ENCODE data around the gene SMAD7.

Gene SMAD7

GRCh38 chr18:48893608-48894600, 56.9 kb downstream of the SMAD7 start:
- TF ChIP-seq, protein P1, sequence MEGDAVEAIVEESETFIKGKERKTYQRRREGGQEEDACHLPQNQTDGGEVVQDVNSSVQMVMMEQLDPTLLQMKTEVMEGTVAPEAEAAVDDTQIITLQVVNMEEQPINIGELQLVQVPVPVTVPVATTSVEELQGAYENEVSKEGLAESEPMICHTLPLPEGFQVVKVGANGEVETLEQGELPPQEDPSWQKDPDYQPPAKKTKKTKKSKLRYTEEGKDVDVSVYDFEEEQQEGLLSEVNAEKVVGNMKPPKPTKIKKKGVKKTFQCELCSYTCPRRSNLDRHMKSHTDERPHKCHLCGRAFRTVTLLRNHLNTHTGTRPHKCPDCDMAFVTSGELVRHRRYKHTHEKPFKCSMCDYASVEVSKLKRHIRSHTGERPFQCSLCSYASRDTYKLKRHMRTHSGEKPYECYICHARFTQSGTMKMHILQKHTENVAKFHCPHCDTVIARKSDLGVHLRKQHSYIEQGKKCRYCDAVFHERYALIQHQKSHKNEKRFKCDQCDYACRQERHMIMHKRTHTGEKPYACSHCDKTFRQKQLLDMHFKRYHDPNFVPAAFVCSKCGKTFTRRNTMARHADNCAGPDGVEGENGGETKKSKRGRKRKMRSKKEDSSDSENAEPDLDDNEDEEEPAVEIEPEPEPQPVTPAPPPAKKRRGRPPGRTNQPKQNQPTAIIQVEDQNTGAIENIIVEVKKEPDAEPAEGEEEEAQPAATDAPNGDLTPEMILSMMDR (IDR thresholded peaks at IDR 0.05; ENCODE audit: insufficient read depth, missing control alignments) = no peak
- DNase-seq (ENCODE audit: insufficient read length, low spot score) = no peak
- FAIRE-seq = no peak

- no peak for FAIRE-seq
- TF ChIP-seq, protein P1 (IDR thresholded peaks at IDR 0.05; ENCODE audit: insufficient read depth, missing control alignments) = no peak
Measured at GRCh38 chr18:48893061-48893607, 57.6 kb downstream of the SMAD7 start.

GRCh38 chr18:48892146-48892855, 58.5 kb downstream of the SMAD7 start:
- no peak for FAIRE-seq
- TF ChIP-seq, protein P1 (IDR thresholded peaks at IDR 0.05; ENCODE audit: insufficient read depth, missing control alignments) = no peak
- no peak for DNase-seq (ENCODE audit: insufficient read length, low spot score)

More at GRCh38 chr18:48893061-48893607, 57.6 kb downstream of the SMAD7 start:
- DNase-seq (ENCODE audit: insufficient read length, low spot score) = no peak

GRCh38 chr18:48891721-48892120, 59.0 kb downstream of the SMAD7 start:
- FAIRE-seq (no peak), DNase-seq (ENCODE audit: insufficient read length, low spot score) (no peak)
- TF ChIP-seq, protein P1 (IDR thresholded peaks at IDR 0.05; ENCODE audit: insufficient read depth, missing control alignments) = no peak

- DNase-seq (ENCODE audit: insufficient read length, low spot score) (no peak), FAIRE-seq (no peak)
- TF ChIP-seq, protein P1 (IDR thresholded peaks at IDR 0.05; ENCODE audit: insufficient read depth, missing control alignments) = no peak
Measured at GRCh38 chr18:48889981-48890762, 60.6 kb downstream of the SMAD7 start.

DNA sequence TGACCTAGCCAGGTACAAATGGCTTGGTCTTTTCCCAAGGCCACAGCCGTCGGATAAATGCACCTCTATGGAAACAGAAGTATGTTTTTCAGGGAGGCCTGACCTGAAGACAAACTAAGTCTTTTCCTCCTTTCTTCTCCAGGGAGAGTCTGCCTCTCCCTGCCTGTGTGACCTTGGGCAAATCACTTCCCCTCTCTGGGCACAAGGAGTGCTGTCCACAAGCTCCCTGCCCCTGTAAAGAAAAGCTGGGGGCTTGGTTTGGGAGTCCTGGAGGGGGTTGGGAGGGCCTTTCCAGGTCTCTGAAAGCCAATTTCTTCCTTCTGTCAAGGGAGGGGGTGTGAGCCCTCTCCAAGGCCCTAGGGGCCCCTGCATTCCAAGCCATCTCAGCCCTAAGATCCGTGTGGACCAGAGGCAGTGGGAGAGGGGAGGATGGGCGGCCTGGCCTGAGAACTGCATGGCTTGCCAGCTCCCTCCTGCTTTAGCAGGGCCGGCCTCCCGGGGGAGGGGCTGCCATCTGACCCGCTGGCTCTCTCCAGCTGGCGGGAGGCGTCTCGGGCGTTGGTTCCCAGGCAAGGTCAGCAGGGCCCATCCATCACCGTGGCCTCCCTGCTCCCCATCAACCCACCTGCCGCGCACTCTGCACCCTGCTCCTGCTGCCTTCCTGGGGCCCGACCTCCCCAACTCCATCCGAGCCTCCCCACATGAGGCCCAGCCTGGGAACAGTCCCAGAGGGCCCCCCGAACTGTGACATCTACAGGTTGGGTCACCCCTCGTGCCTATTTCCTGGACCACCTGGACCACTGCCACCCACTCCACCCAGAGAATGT, 61.4 kb downstream of the SMAD7 start:
- no peak for FAIRE-seq
- TF ChIP-seq, protein P1 (IDR thresholded peaks at IDR 0.05; ENCODE audit: insufficient read depth, missing control alignments) = no peak
- DNase-seq (ENCODE audit: insufficient read length, low spot score) = no peak

All from D721Med (cell line).